EH (cell line): ENCODE data around the gene OR6M1.

Experiments used
- DNase-seq: peaks from one replicate; pipeline ENCODE4 v3.0.0-alpha.2; 2015; ENCODE audit warnings: low read depth

OR6M1 gene

GRCh38 chr11:123775715-123776549 is 30.2 kb downstream of the OR6M1 start:
- no peak for DNase-seq

DNA sequence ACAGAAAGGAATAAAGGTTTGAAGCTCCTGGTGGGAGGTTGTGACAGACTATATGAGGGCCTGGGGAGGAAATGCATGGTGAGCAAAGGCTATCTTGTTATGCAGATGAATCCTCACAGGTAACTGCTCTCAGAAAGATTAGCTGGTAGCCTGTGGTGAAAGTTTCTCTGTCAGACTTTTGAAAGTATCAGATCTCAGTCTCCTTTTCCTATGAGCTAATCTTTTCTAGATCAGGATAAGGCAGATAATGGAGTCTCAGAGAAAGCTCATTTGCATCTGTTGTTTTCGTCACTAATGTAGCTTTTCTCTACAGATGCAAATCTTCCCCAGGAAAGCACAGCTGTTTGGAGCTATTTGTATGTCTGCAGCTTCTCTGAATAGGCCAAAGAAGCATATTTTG is 30.9 kb downstream of the OR6M1 start:
- no peak for DNase-seq

GRCh38 chr11:123773959-123774358 is 32.2 kb downstream of the OR6M1 start:
- no peak for DNase-seq

DNA sequence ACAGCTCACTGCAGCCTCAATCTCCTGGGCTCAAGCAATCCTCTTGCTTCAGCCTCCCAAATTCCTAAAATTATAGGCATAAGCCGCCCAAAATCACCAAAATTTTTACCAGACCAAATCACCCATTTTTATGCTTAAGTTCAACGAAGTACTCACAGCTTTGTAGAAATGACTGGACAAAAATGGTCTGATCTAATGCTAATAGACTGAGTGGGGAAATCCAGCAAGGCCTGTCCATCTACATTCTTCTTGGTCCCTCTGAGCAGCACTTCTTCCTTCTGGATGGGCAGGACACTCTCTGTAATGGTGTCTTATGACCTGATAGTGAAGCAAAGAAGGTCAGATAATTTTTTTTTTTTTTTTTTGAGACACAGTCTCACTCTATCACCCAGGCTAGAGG is 33.1 kb downstream of the OR6M1 start:
- no peak for DNase-seq

DNA sequence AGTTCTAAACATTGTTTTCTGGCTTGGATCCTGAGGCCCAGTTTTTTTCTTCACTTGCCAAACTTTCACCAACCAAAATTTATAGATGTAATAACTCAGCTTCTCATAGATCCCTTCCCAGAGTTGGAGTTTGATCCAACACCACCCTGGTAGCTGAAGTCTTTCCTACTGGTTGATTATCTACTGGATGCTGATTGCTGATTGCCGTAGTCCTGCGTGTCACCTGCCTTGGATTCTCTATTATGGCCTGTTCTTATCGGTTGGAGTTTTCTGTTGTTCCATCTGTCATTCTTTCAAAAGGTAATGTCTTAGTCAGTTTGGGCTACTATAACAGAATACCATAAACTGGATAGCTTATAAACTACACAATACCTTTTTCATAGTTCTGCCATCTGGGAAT is 34.5 kb downstream of the OR6M1 start:
- DNase-seq = no peak

- no peak for DNase-seq
These were observed 35.4 kb downstream of the OR6M1 start for GRCh38 chr11:123770712-123771111.

- DNase-seq = no peak
These were observed 40.5 kb downstream of the OR6M1 start for GRCh38 chr11:123765601-123766000.

GRCh38 chr11:123762422-123762821 is 43.7 kb downstream of the OR6M1 start:
- DNase-seq = no peak

GRCh38 chr11:123760894-123761293 is 45.3 kb downstream of the OR6M1 start:
- no peak for DNase-seq

- no peak for DNase-seq
These were observed 48.2 kb downstream of the OR6M1 start for GRCh38 chr11:123757976-123758375.

GRCh38 chr11:123755813-123756212 is 50.3 kb downstream of the OR6M1 start:
- DNase-seq = no peak
